Measurements from ENCODE around the gene KCNQ5.
"Not testable (repeated sequence)": the region's sequence is repeated elsewhere in the genome, so short reads cannot be mapped to it uniquely, and the experiment has no call there.

DNA sequence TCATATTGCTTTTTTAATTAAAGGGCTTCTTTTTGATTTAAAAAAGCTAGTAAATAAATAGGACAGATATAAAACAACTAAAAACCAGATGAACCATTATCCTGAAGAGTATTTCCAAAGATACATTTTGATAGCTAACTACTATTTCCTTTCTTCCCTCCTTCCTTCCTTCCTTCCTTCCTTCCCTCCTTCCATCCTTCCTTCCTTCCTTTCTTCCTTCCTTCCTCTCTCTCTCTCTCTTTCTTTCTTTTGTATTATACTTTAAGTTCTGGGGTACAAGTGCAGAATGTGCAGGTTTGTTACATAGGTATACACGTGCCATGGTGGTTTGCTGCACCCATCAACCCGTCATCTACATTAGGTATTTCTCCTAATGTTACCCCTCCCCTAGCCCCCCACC, 40.9 kb upstream of the KCNQ5 start:
- not testable (repeated sequence) for TF ChIP-seq TCF7L2 (IDR thresholded peaks at IDR 0.05; ENCODE audit: low read depth, low read length)
- TF ChIP-seq, protein P1, sequence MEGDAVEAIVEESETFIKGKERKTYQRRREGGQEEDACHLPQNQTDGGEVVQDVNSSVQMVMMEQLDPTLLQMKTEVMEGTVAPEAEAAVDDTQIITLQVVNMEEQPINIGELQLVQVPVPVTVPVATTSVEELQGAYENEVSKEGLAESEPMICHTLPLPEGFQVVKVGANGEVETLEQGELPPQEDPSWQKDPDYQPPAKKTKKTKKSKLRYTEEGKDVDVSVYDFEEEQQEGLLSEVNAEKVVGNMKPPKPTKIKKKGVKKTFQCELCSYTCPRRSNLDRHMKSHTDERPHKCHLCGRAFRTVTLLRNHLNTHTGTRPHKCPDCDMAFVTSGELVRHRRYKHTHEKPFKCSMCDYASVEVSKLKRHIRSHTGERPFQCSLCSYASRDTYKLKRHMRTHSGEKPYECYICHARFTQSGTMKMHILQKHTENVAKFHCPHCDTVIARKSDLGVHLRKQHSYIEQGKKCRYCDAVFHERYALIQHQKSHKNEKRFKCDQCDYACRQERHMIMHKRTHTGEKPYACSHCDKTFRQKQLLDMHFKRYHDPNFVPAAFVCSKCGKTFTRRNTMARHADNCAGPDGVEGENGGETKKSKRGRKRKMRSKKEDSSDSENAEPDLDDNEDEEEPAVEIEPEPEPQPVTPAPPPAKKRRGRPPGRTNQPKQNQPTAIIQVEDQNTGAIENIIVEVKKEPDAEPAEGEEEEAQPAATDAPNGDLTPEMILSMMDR (IDR thresholded peaks at IDR 0.05), result not testable (repeated sequence)

All from Panc1 (cell line).